Measurements from ENCODE around the gene BLOC1S4.
A peak's percentile ranks its signal among the peaks of the same experiment; 100 is the strongest.

The BLOC1S4 gene

DNA sequence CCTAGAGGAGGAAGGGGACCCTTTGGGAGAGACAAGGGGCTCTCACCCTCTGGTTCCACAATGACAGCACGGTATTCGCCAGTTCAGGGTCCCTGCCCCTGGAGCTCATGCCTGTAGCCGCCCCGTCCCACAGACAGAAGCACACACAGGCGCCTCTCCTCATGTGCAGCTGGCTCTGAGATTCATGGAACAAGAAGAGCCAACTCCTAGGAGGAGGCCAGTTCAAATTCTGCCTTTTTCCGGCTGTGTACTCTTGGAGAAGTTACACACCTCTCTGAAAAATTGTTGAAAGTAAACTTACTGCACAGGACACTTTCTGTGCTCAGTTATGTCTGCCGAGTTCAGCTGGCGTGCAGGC, 15.3 kb downstream of the BLOC1S4 start:
- Histone ChIP-seq H3K36me3 (ENCODE audit: control insufficient read depth in 2 of 2, insufficient read depth in 2 of 2, low read length in 2 of 2) (no peaks in the 10 kb centered on the region), H3K9ac (ENCODE audit: low read length in 2 of 2) (no peak overlapping the region), H3K9me3 (ENCODE audit: control insufficient read depth in 2 of 2, low read length in 2 of 2) (no peaks in the 10 kb centered on the region), H3K4me3 (ENCODE audit: low read length in 2 of 2) (no peak overlapping the region), H3K27me3 (ENCODE audit: control insufficient read depth in 1 of 2, insufficient read depth in 2 of 2, low read length in 2 of 2) (no peaks in the 10 kb centered on the region), H3K4me1 (ENCODE audit: control insufficient read depth, insufficient read depth, low read length) (peaks cover 10% of the 10 kb centered on the region), H3K27ac (ENCODE audit: low read length) (no peak overlapping the region)

DNA sequence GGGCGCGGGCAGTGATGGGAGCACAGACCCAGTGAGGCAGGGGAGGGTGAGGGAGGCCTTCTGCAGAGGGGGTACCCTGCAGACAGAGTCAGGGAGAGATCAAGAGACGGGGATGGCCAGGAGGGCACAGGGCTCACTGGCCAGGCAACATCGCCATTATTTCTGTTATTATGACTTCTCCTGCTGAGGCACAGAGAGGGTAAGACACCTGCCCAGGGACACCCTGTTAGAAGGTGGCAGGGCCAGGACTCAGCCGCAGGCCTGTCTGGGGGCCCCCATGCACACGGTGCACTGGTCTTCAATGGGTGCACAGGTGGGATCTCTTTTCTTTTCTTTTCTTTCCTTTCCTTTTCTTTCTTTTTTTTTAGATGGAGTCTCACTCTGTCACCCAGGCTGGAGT, 15.8 kb downstream of the BLOC1S4 start:
- peaks cover 8% of the 10 kb centered on the region for H3K4me1 ChIP-seq (ENCODE audit: control insufficient read depth, insufficient read depth, low read length)
- H3K36me3 ChIP-seq (ENCODE audit: control insufficient read depth in 2 of 2, insufficient read depth in 2 of 2, low read length in 2 of 2): no peaks in the 10 kb centered on the region
- H3K9ac ChIP-seq (ENCODE audit: low read length in 2 of 2): no peak overlapping the region
- no peak overlapping the region for H3K27ac ChIP-seq (ENCODE audit: low read length)
- no peaks in the 10 kb centered on the region for H3K9me3 ChIP-seq (ENCODE audit: control insufficient read depth in 2 of 2, low read length in 2 of 2)
- H3K27me3 ChIP-seq (ENCODE audit: control insufficient read depth in 1 of 2, insufficient read depth in 2 of 2, low read length in 2 of 2): no peaks in the 10 kb centered on the region
- H3K4me3 ChIP-seq (ENCODE audit: low read length in 2 of 2): no peak overlapping the region

DNA sequence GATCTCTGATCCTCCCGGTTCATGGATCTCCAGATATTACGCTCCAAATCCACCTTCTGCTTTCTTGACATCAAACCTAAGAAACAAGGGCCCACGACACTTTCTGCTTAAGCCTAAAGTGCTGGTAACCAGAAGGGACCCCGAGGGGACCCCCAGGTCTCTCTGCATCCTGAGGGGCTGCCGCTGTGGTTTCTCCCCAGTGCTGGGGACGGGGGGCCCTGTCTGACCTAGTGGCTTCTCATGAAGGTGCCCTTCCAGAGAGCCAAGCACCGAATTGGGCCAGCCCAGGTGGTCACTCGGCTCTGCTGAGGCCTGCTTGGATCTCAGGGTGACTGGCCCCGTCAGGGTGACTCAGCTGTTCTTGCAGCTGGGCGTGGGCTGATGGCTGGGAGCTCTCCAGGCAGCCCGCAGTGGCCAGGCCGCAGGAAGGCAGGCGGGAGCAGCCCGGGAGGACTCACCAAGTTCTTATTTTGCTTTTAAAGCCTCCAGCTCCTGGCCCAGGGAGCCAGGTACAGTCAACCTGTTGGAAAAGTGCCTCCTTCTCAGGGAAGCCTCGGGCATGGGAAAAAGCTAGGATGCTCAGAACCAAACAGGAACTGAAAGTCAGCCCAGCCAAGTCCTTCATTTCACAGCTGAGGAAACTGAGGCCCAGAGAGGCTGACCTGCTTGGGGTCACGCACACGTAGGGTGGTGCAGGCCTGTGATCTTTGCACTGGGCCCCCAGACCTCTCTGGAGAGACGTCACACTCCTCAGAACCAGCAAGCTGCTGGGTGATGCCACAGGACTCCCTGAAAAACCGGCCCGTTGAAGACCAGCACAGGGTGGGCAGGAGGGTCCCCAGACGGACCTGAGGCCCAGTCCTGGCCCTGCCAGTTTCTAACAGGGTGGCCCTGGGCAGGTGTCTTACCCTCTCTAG, 16.7 kb downstream of the BLOC1S4 start:
- Histone ChIP-seq H3K9ac (ENCODE audit: low read length in 2 of 2) (no peak overlapping the region), H3K36me3 (ENCODE audit: control insufficient read depth in 2 of 2, insufficient read depth in 2 of 2, low read length in 2 of 2) (no peaks in the 10 kb centered on the region), H3K4me1 (ENCODE audit: control insufficient read depth, insufficient read depth, low read length) (peaks cover 2% of the 10 kb centered on the region), H3K4me3 (ENCODE audit: low read length in 2 of 2) (no peak overlapping the region), H3K27ac (ENCODE audit: low read length) (no peak overlapping the region), H3K27me3 (ENCODE audit: control insufficient read depth in 1 of 2, insufficient read depth in 2 of 2, low read length in 2 of 2) (no peaks in the 10 kb centered on the region), H3K9me3 (ENCODE audit: control insufficient read depth in 2 of 2, low read length in 2 of 2) (no peaks in the 10 kb centered on the region)

DNA sequence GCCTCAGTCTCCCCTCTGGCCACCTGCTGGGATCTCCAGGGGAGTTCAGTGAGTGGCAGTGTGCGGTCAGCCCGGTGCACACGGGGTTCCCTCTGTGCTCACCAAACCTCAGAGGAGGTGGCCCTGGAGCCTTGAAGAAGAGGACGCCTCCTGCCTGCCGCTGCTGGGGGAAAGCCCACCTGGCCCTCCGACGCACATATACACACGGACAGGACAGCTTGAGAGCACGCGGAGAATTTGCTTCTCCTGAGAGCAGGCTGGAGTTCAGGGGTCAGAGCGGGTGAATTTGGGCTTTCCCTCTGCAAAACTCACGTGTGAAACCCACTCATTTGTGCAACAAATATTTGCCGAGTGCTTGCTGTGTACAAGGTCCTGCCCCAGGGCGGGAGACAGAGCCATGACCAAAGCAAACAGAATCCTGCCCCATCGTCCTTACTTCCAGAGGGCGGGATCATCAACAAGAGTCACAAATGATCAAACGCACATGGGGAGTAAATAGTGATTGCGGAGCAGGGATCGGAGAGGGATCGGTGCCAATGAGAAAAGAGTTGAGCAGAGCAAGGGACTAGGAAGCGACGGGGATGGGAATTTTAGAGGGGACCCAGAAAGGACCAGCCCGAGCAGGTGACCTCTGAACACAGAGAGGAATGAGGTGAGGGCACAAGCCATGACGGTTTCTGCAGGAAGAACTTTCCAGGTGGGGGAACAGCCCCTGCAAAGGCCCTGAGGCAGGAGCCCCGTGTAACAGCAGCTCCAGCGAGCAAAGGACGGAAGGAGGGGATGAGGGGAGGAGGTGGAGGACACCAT, 17.6 kb downstream of the BLOC1S4 start:
- H3K4me3 ChIP-seq (ENCODE audit: low read length in 2 of 2): no peak overlapping the region
- no peaks in the 10 kb centered on the region for H3K9me3 ChIP-seq (ENCODE audit: control insufficient read depth in 2 of 2, low read length in 2 of 2)
- no peaks in the 10 kb centered on the region for H3K36me3 ChIP-seq (ENCODE audit: control insufficient read depth in 2 of 2, insufficient read depth in 2 of 2, low read length in 2 of 2)
- no peak overlapping the region for H3K9ac ChIP-seq (ENCODE audit: low read length in 2 of 2)
- no peaks in the 10 kb centered on the region for H3K27me3 ChIP-seq (ENCODE audit: control insufficient read depth in 1 of 2, insufficient read depth in 2 of 2, low read length in 2 of 2)
- peaks cover 2% of the 10 kb centered on the region for H3K4me1 ChIP-seq (ENCODE audit: control insufficient read depth, insufficient read depth, low read length)
- no peak overlapping the region for H3K27ac ChIP-seq (ENCODE audit: low read length)

DNA sequence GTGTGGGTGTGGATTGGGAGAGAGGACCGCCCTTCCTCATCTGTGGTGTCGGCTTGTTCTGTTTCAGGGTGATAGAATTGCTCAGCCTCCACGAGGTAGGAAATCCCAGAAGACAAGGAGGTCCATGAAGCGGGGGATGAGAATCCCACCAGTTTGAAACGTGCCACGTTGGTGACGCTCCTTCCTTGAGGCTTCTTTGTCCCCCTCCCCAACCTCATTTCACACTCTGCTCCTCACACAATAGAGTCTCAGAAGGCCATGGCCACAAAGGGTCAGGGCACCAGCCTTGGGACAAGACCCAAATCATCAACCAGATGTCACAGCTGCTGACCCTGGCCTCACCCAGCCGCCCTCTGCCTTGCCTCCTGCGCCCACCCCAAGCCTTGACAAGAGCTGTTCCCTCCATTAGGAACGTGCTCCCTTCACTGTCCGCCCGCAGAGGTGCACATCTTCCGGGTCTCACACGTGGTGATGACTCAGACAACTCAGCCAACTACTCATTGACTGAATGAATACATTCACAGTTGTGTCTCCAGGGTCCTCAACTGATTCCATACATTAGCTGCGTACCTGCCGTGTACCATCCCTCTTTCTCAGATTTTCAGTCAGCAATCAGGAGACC, 18.3 kb downstream of the BLOC1S4 start:
- Histone ChIP-seq H3K27me3 (ENCODE audit: control insufficient read depth in 1 of 2, insufficient read depth in 2 of 2, low read length in 2 of 2) (no peaks in the 10 kb centered on the region), H3K9me3 (ENCODE audit: control insufficient read depth in 2 of 2, low read length in 2 of 2) (no peaks in the 10 kb centered on the region), H3K9ac (ENCODE audit: low read length in 2 of 2) (no peak overlapping the region), H3K4me3 (ENCODE audit: low read length in 2 of 2) (no peak overlapping the region), H3K36me3 (ENCODE audit: control insufficient read depth in 2 of 2, insufficient read depth in 2 of 2, low read length in 2 of 2) (no peaks in the 10 kb centered on the region), H3K27ac (ENCODE audit: low read length) (no peak overlapping the region), H3K4me1 (ENCODE audit: control insufficient read depth, insufficient read depth, low read length) (peaks cover 2% of the 10 kb centered on the region)

DNA sequence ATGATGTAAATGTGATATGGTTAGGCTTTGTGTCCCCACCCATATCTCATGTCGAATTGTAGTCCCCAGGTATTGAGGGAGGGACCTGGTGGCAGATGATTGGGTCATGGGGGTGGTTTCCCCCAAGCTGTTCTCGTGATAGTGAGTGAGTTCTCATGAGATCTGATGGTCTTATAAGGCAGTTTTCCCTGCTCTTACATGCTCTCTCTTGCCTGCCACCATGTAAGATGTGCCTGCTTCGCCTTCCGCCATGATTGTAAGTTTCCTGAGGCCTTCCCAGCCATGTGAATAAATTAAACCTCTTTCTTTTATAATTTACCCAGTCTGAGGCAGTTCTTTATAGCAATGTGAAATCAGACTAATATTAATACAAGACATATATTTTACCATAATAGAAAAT, 23.9 kb downstream of the BLOC1S4 start:
- Histone ChIP-seq H3K9me3 (ENCODE audit: control insufficient read depth in 2 of 2, low read length in 2 of 2) (no peaks in the 10 kb centered on the region), H3K4me3 (ENCODE audit: low read length in 2 of 2) (no peak overlapping the region)

DNA sequence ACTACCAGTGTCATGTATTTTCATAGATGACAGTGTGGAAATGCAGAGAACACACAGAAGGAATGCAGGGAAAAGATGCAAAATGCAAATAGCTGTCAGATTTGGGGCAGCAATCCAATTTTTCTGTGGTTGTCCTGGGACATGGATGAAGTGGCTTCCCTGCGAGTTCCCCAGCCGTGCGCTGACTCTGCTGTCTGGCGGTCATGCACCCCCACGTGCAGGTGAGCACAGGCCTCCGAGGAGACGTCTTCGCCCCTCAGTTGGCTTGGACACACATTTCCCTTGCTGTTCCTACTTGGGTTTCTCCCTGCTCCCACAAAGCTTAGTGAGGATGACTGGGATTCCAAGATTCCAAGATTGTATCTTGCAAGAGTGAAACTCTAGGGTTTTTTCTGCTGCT, 24.4 kb downstream of the BLOC1S4 start:
- Histone ChIP-seq H3K4me3 (ENCODE audit: low read length in 2 of 2) (no peak overlapping the region), H3K36me3 (ENCODE audit: control insufficient read depth in 2 of 2, insufficient read depth in 2 of 2, low read length in 2 of 2) (no peaks in the 10 kb centered on the region), H3K4me1 (ENCODE audit: control insufficient read depth, insufficient read depth, low read length) (no peaks in the 10 kb centered on the region)

More for the DNA sequence above, 23.9 kb downstream of the BLOC1S4 start:
- no peak overlapping the region for H3K9ac ChIP-seq (ENCODE audit: low read length in 2 of 2)
- peaks cover 0 to 2% of the 10 kb centered on the region in 2 donors for H3K27me3 ChIP-seq (ENCODE audit: control insufficient read depth in 1 of 2, insufficient read depth in 2 of 2, low read length in 2 of 2)
- no peak overlapping the region for H3K27ac ChIP-seq (ENCODE audit: low read length)
- no peaks in the 10 kb centered on the region for H3K4me1 ChIP-seq (ENCODE audit: control insufficient read depth, insufficient read depth, low read length)
- H3K36me3 ChIP-seq (ENCODE audit: control insufficient read depth in 2 of 2, insufficient read depth in 2 of 2, low read length in 2 of 2): no peaks in the 10 kb centered on the region

DNA sequence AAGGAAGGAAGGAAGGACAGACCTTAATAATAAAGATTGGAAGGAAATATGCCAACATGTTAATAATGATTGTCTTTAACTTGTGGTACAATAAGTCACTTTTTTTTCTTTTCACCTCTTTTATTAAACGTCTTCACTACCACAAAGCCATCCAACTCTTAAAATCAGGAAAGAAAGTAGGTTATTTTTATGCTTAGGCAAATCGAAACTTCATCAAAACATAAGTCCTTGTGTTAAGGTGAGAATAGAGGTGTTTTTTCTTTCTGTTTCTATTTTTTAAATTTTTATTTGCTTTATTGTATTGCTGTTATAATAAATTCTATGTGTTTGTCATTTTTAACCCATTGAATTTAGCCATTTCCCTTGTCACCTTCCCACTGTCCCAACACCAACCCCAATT, 26.5 kb downstream of the BLOC1S4 start:
- Histone ChIP-seq H3K4me3 (ENCODE audit: low read length in 2 of 2) (no peak overlapping the region), H3K9ac (ENCODE audit: low read length in 2 of 2) (no peak overlapping the region), H3K27me3 (ENCODE audit: control insufficient read depth in 1 of 2, insufficient read depth in 2 of 2, low read length in 2 of 2) (peaks cover 0 to 3% of the 10 kb centered on the region in 2 donors), H3K27ac (ENCODE audit: low read length) (no peak overlapping the region), H3K9me3 (ENCODE audit: control insufficient read depth in 2 of 2, low read length in 2 of 2) (no peaks in the 10 kb centered on the region), H3K4me1 (ENCODE audit: control insufficient read depth, insufficient read depth, low read length) (peaks cover 8% of the 10 kb centered on the region), H3K36me3 (ENCODE audit: control insufficient read depth in 2 of 2, insufficient read depth in 2 of 2, low read length in 2 of 2) (no peaks in the 10 kb centered on the region)

More for the DNA sequence above, 24.4 kb downstream of the BLOC1S4 start:
- Histone ChIP-seq H3K27me3 (ENCODE audit: control insufficient read depth in 1 of 2, insufficient read depth in 2 of 2, low read length in 2 of 2) (peaks cover 0 to 2% of the 10 kb centered on the region in 2 donors), H3K9ac (ENCODE audit: low read length in 2 of 2) (no peak overlapping the region), H3K9me3 (ENCODE audit: control insufficient read depth in 2 of 2, low read length in 2 of 2) (no peaks in the 10 kb centered on the region), H3K27ac (ENCODE audit: low read length) (no peak overlapping the region)

DNA sequence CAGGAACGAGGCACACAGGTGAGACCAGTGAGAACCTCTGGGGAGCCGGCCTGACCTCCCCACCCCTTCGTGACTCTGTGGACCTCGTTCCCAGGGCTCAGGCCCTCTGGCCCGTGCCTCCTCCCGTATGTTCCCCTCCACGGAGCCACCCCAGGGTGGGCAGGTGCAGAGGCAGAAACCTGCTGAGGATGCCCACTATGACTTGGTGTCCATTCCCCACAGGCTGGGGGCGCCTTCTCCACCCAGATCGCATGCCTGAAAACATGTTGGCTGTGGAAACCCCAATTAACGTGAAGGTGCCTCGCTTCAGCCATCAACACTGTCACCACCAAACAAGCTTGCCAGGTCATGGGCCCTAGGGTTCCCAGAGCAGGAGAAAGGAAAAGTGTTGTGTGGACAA, 27.0 kb downstream of the BLOC1S4 start:
- no peak overlapping the region for H3K27ac ChIP-seq (ENCODE audit: low read length)
- H3K4me3 ChIP-seq (ENCODE audit: low read length in 2 of 2): no peak overlapping the region
- H3K9me3 ChIP-seq (ENCODE audit: control insufficient read depth in 2 of 2, low read length in 2 of 2): no peaks in the 10 kb centered on the region
- H3K36me3 ChIP-seq (ENCODE audit: control insufficient read depth in 2 of 2, insufficient read depth in 2 of 2, low read length in 2 of 2): no peaks in the 10 kb centered on the region
- H3K27me3 ChIP-seq (ENCODE audit: control insufficient read depth in 1 of 2, insufficient read depth in 2 of 2, low read length in 2 of 2): peaks cover 0 to 3% of the 10 kb centered on the region in 2 donors
- peaks cover 10% of the 10 kb centered on the region for H3K4me1 ChIP-seq (ENCODE audit: control insufficient read depth, insufficient read depth, low read length)
- no peak overlapping the region for H3K9ac ChIP-seq (ENCODE audit: low read length in 2 of 2)

DNA sequence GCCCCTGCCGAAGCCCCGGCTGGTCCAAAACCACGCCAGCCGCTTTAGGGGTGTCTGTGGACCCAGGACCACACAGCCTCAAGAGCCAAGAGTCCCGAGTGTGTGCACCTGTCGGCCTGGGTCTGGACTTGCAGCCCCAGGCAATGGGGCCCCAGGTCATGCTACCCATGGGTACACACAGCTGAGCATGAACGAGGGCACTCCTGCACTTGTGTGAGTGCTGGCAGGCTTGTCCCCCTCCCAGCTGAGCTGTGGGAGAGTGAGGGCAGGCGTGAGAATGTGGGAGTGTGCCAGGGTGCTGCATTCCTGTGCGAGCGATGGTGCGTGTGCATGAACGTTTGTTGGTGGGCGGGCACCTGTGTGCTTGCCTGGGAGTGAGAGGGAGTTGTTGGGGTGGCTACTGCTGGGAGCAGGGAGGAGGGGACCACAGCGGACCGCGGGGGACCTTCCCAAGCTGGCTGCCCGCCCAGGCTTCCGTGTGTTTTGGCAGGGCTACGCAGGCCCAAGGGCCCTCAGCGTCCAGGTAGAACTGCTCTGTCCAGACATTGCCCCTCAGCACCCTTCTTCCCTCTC, 30.8 kb downstream of the BLOC1S4 start:
- H3K9me3 ChIP-seq (ENCODE audit: control insufficient read depth in 2 of 2, low read length in 2 of 2): no peaks in the 10 kb centered on the region
- H3K4me1 ChIP-seq (ENCODE audit: control insufficient read depth, insufficient read depth, low read length): peaks cover 19% of the 10 kb centered on the region
- no peaks in the 10 kb centered on the region for H3K36me3 ChIP-seq (ENCODE audit: control insufficient read depth in 2 of 2, insufficient read depth in 2 of 2, low read length in 2 of 2)
- peak overlapping the region in 1 of 2 donors; percentile 21 for H3K9ac ChIP-seq (ENCODE audit: low read length in 2 of 2)
- H3K4me3 ChIP-seq (ENCODE audit: low read length in 2 of 2): peak overlapping the region in 1 of 2 donors; percentile 3
- H3K27me3 ChIP-seq (ENCODE audit: control insufficient read depth in 1 of 2, insufficient read depth in 2 of 2, low read length in 2 of 2): peaks cover 0 to 2% of the 10 kb centered on the region in 2 donors
- H3K27ac ChIP-seq (ENCODE audit: low read length): no peak overlapping the region
